B cell (primary cell): ENCODE results near the gene PSMD8.
"Not testable (repeated sequence)": the region's sequence is repeated elsewhere in the genome, so short reads cannot be mapped to it uniquely, and the experiment has no call there.

Source experiments
- CTCF ChIP-seq: fragments of 200-600 bp; IDR thresholded peaks from one replicate; pipeline ENCODE4 v1.8.0; 2022; ENCODE audit warnings: antibody characterized with exemption, mild to moderate bottlenecking
- EZH2 ChIP-seq: IDR thresholded peaks from 2 replicates; pipeline ENCODE4 v1.6.1; 2012; ENCODE audit warnings: borderline replicate concordance, low read depth, mild to moderate bottlenecking, moderate library complexity, low read length; ENCODE audit not compliant: insufficient read depth, poor library complexity, severe bottlenecking

- not testable (repeated sequence) for TF ChIP-seq CTCF, EZH2
Observed at GRCh38 chr19:38410407-38410806, 36.0 kb downstream of the PSMD8 start.
